ENCODE results near the gene PRKAR1B.

Gene PRKAR1B

GRCh38 chr7:691361-692045 is 35.6 kb downstream of the PRKAR1B start:
- no peak for DNase-seq

DNA sequence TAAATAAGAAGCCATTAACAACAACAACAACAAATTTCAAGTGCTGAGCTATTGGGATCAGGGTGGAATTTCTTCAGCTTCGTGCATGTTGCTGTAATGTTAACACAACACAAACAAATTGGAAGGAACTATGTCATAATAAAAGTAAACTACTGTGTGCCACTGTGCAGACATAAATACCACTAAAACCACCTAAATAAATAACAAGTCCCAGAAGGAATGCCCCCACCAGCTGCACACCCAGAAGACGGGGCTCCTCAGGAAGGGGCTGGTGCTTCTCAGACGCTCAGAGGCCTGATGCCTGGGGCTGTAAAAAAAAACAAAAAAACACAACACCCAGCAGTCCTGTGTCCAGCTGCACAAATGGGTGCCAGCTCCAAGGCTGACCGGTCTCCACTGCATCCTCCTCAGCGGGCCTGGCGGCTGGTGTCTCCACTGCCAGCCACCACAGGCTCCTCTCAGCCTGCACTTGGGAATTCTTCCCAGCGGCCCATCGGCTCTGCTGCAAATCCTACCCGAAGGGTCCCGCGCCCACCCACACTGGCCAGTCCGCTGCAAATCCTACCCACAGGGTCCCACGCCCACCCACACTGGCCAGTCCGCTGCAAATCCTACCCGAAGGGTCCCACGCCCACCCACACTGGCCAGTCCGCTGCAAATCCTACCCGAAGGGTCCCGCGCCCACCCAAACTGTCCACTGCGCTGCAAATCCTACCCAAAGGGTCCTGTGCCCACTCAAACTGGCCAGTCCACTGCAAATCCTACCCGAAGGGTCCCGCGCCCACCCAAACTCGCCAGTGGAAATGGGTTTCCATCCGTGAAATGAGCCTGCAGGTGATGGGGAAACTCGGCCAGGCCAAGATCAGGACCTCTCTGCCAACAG is 36.4 kb downstream of the PRKAR1B start:
- DNase-seq, result no peak

- no peak for DNase-seq
Measured at GRCh38 chr7:685540-685939, 41.5 kb downstream of the PRKAR1B start.

DNA sequence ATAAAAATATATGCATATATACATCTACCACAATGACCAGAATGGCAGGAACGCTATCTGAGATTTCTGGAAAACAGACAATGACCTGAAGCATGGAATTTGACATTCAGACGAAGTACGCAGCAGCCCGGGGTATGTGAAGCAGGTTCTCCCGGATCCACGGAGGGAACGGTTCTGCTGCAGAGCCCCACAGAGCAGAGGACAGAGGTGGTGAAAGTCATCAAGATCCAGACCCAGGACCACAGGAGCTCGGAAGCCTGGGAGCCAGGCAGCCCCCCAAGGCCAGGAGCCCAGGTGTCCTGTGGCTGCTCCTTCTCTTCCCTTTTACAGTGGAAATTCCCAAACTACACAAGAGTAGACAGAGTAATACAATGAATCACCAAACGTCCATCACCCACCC is 42.7 kb downstream of the PRKAR1B start:
- DNase-seq, result no peak

DNA sequence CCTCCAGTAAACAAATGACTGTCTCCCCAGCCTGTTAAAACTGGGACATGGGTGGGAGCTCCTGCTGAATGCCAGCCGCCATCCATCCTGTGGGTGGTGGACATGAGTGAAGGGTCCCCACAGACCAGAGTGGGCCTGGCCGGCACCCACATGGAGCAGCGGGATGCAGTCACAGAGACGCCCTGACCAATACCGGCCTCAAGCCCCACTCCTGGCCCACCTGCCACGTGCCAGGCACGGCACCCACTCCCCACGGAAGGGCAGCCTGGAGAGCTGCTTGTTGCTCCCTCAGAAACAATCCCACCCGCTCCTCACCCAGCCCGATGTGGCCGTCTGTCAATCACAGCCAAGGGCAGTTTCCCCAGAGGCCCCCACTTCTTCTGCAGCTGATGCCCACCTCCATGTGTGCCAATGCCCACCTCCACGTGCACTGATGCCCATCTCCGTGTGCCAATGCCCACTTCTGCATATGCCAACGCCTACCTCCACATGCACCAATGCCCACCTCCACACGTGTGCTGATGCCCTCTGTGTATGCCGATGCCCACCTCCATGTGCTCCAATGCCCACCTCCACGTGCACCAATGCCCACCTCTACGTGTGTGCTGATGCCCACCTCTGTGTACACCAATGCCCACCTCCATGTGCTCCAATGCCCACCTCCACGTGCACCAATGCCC is 43.4 kb downstream of the PRKAR1B start:
- no peak for DNase-seq

DNA sequence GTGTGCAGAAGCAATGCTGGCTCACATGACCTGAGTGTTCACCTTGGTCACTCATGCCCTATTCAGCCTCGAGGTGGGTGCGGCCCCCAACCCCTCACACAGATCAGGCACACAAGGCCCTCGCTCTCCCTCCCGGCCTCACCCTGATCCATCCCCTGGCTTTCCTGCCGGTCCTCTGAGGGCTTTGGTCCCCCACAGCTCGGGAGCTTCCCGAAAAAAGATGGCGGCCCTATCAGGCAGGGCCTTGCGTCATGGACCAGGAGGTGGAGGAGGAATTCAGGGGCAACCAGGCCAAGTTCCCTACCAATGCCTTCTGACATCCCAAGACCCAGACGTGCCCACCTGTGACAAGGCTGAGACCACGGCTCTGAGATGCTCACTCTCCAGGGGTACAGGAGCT is 44.3 kb downstream of the PRKAR1B start:
- DNase-seq, result no peak

- no peak for DNase-seq
Measured at GRCh38 chr7:681551-682307, 45.4 kb downstream of the PRKAR1B start.

GRCh38 chr7:680411-681127 is 46.5 kb downstream of the PRKAR1B start:
- no peak for DNase-seq

DNA sequence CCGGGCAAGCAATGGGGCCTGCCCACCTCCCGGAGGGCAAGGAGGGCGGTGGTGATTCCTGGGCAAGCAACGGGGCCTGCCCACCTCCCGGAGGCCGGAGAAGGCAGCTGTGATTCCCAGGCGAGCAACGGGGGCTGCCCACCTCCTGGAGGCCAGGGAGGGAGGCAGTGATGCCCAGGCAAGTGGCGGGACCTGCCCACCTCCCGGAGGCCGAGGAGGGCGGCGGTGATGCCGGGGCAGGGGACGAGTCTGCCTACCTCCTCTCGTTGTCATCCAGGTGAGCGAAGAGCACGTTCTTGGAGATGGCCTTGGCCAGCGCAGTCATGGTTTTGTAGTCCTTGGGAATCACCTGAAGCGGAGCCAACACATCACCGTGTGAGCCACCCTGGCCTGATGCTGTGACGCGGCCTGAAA is 50.1 kb downstream of the PRKAR1B start:
- DNase-seq, result no peak

- no peak for DNase-seq
Measured at GRCh38 chr7:676246-676971, 50.7 kb downstream of the PRKAR1B start.

- no peak for DNase-seq
Measured at GRCh38 chr7:674454-675410, 52.3 kb downstream of the PRKAR1B start.

DNA sequence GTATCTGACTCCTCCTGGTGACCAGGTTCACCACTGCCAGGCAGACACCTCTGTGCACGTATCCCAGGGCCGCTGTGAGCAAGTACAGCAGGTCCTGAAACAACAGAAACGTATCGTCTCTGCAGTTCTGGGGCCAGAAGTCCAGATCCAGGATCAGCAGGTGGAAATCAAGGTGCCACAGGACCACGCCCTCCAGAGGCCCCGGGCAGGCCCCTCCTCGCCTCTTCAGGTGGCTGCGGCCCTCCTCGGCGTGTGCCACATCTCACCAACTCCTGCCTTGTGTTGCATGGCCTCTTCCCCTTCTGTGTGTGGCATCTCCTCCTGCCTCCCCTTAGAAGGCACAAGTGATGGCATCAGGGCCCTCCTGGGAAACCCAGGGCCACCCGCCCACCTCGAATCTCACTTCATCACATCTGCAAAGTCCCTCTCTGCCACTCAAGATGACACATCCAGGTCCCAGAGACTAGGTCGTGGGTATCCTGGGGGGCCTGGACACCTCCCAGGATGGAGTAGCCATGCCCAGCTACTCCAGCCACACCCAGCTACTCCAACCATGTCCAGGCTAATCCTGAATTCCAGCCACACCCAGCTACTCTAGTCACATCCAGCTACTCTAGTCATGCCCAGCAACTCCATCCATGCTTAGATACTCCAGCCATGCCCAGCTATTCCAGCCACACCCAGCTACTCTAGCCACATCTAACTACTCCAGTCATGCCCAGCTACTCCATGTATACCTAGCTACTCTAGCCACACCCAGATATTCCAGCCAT is 53.2 kb downstream of the PRKAR1B start:
- no peak for DNase-seq

DNA sequence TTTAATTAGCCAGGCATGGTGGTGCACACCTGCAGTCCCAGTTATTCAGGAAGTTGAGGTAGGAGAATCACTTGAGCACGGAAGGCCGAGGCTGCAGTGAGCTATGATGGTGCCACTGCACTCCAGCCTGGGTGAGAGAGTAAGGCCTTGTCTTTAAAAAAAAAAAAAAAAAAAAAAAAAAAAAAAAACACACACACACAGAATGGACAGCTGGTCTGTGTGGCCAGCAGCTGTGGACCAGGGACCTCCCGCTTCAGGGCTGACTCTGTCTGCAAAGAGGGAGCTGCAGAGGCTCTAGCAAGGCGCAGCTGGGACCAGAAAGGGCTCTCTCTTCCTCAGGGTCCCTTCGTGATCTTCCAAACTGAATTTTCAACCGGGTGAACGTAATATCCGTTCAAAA is 54.2 kb downstream of the PRKAR1B start:
- no peak for DNase-seq

DNA sequence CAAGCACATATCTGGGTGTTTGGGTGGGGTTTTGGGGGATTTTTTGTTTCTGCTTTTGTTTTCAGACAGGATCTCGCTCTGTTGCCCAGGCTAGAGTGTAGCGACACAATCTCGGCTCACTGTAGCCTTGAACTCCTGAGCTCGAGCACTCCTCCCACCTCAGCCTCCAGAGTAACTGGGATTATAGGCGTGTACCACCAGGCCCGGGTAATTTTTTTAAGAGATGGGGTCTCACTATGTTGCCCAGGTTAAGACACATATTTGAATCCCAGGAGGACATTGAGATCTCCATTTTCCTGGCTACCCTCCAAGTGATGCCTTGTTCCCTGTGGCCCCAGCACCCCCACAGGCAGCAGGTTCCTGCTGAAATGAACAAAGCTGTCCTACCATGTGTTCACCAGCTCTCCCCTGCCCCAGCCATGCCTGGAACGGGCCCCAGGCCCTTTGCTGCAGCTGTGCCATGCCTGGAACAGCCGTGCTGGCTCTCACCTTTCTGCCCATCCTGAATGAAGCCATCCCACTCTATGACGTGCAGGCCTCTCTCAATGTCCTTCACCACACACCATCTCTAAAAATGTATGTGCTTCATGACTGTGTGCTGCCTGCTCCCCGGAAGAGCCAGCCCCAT is 55.6 kb downstream of the PRKAR1B start:
- DNase-seq, result no peak

DNA sequence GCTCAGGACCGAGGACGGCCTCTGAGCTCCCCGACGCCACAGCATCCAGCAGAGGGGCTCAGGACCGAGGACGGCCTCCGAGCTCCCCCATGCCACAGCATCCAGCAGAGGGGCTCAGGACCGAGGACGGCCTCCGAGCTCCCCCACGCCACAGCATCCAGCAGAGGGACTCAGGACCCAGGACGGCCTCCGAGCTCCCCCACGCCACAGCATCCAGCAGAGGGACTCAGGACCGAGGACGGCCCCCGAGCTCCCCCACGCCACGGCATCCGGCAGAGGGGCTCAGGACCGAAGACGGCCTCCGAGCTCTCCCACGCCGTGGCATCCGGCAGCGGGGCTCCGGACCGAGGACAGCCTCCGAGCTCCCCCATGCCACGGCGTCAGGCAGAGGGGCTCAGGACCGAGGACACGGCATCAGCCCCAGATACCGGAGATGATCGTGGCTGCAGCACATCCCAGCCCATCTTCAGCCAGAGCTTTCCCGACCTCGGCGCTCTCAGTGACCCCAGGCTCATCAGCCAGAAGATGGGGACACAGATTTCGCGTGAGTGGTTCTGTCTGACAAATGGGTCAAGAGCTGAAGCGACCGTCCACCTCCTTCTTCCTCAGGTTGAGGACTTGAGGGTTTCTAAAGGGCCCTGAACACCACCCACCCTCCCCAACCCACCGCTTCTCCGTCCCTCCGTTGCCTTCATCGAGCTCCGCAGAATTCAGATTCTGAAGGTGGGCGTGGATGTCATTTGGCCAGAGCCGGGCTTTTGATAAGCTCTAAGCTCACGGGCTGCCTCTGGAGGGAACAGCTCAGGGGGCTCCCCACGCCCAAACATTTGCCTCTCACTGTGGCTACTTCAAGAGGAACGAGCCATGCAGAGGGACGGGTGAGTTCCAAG is 56.3 kb downstream of the PRKAR1B start:
- no peak for DNase-seq

DNA sequence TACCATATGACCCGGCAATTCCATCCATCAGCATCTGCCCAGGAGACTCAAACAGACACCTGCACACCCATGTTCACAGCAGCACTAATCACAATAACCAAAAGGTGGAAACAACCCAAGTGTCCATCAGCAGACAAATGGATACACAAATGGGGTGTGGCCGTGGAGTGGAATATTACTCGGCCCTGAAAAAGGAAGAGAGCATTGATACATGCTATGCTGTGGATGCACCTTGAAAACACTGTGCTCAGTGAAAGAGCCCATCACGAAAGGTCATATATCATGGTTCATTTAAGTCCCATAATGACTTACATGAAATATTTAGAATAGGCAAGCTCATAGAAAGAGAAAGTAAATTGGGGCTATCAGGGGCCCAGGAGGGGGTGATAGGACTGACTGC is 58.1 kb downstream of the PRKAR1B start:
- DNase-seq, result no peak

DNA sequence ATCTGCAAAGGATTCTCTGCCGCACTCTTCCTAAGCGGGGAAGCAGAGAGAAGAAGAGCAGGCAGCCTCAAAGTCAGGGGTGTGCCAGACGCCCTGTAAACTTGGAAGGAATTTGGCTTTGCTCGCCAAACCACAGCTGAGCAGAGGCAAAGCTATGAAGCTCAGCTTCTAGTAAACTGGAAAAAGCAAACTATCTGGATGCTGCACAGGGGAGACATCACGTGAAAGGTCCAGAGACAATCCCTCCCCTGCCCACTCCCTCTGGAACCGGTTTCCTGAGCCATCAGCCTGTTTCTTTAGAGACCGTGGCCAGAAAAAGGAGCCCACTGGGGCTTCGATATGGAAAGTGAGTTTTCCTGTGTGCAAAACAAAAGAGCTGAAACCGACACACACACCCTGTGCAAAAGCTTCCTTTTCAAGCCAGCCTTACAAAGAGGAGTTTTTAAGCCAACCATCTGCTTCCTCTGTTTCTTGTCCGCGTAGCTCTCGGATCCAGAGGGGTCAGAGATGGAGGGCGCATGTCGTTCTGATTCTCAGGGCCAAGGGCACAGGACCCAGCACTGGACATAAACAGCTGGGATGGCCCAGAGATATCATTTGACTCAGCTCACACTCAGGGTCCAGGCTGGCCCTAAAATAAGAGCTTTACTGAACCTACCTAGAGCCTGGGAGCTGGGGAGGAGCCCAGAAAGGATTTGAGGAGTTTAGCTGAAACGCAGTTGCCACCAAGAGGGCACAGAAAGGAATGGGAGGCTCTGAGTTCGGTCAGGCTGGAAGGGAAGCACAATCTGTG is 58.7 kb downstream of the PRKAR1B start:
- DNase-seq, result peak; percentile 24

Measured in CD4-positive, alpha-beta T cell treated with Interleukin-17A for 4 hours (primary cell).